GM12878 (cell line): Measurements from ENCODE around the gene DYSF. TPM values are rescaled to one million over a fixed set of nuclear protein-coding genes. Genes with fewer than 3 reads are reported as not detected.

Experiments used
- ATAC-seq: fragments of 200-7000 bp; cut with Tn5 transposase; 3 replicates; pipeline ENCODE4 v1.9.1; 2020; ENCODE audit warnings: mild to moderate bottlenecking, moderate library complexity
- BruUV-seq: library from RNA; stranded (reverse); fragments of 400-500 nt; replicated peaks from 2 replicates; lab custom pipeline; 2021; lab: Mats Ljungman, UMichigan
- CTCF ChIA-PET: fragments of 300-600 bp; sonication (Branson Sonifier 250); formaldehyde crosslinking; extraction: SDS; loops from one replicate; lab custom pipeline; 2021; ENCODE audit warnings: inconsistent platforms; lab: Yijun Ruan, JAX
- POLR2A ChIA-PET: fragments of 350-600 bp; formaldehyde crosslinking; extraction: SDS; loops from one replicate; lab custom pipeline; 2021; ENCODE audit warnings: inconsistent platforms; lab: Charles Lee
- RAD21 ChIA-PET: fragments of 300-600 bp; sonication (Branson Sonifier 250); formaldehyde crosslinking; loops from one replicate; lab custom pipeline; 2023; ENCODE audit warnings: antibody characterized with exemption; ENCODE audit not compliant: unreplicated experiment; lab: Charles Lee
- SMC1A ChIA-PET: fragments of 300-600 bp; sonication (Branson Sonifier 250); formaldehyde crosslinking; loops from one replicate; lab custom pipeline; 2023; ENCODE audit not compliant: unreplicated experiment, uncharacterized antibody; lab: Charles Lee
- DNase-seq: peaks from one replicate; pipeline ENCODE4 v3.0.0-alpha.2; 2011; ENCODE audit warnings: low read depth, low spot score
- FAIRE-seq: peaks from 3 replicates; lab custom pipeline; 2011; peaks lifted over from hg19 to GRCh38; lab: Jason Lieb, UNC
- H2AFZ ChIP-seq: 2 replicates; pipeline ENCODE4 v1.6.0; 2011; ENCODE audit warnings: low read depth, low read length, control low read depth; ENCODE audit not compliant: control insufficient read depth
- H3K27ac ChIP-seq: 2 replicates; pipeline ENCODE4 v1.5.1; 2011; ENCODE audit warnings: control low read depth; ENCODE audit not compliant: control insufficient read depth, insufficient read depth
- H3K27me3 ChIP-seq, 2 experiments: replicated peaks in 1 of 2; 2 replicates each; pipeline versions ENCODE4 v1.6.0 to v1.6.1; 2011; ENCODE audit warnings: low read length in 1 of 2; ENCODE audit not compliant: control insufficient read depth in 2 of 2, insufficient read depth in 2 of 2
- H3K36me3 ChIP-seq, 2 experiments: 2 replicates each; pipeline ENCODE4 v1.5.1; 2011; ENCODE audit warnings: low read length in 1 of 2; ENCODE audit not compliant: control insufficient read depth in 2 of 2, insufficient read depth in 2 of 2
- H3K4me1 ChIP-seq: 2 replicates; pipeline ENCODE4 v1.6.1; 2011; ENCODE audit warnings: mild to moderate bottlenecking, low read length, moderate library complexity, mixed read lengths; ENCODE audit not compliant: control insufficient read depth, insufficient read depth
- H3K4me2 ChIP-seq: 2 replicates; pipeline ENCODE4 v1.6.0; 2011; ENCODE audit warnings: control low read depth; ENCODE audit not compliant: control insufficient read depth, insufficient read depth
- H3K4me3 ChIP-seq: fragments of 200-600 bp; sonication (generic); 2 replicates; pipeline ENCODE4 v1.5.1; 2016
- H3K79me2 ChIP-seq: 2 replicates; pipeline ENCODE4 v1.6.0; 2011; ENCODE audit warnings: low read length; ENCODE audit not compliant: control insufficient read depth, insufficient read depth
- H3K9ac ChIP-seq: 2 replicates; pipeline ENCODE4 v1.8.0; 2011; ENCODE audit warnings: low read length, control low read depth, mixed read lengths; ENCODE audit not compliant: control insufficient read depth, insufficient read depth
- H3K9me3 ChIP-seq: replicated peaks from 3 replicates; pipeline ENCODE4 v1.5.1; 2011; ENCODE audit warnings: mild to moderate bottlenecking, low read length; ENCODE audit not compliant: control insufficient read depth, insufficient read depth
- H4K20me1 ChIP-seq: 2 replicates; pipeline ENCODE4 v1.6.0; 2011; ENCODE audit not compliant: control insufficient read depth, insufficient read depth
- BCL11A ChIP-seq: IDR thresholded peaks from 2 replicates; pipeline ENCODE4 v1.6.1; 2011; ENCODE audit warnings: low read depth, low read length
- CHD2 ChIP-seq: IDR thresholded peaks from 2 replicates; pipeline ENCODE4 v1.6.1; 2011; ENCODE audit warnings: low read depth, low read length, improper control_type of control experiment, borderline replicate concordance
- EZH2 ChIP-seq: IDR thresholded peaks from 2 replicates; pipeline ENCODE4 v1.6.1; 2012; ENCODE audit warnings: low read depth, mild to moderate bottlenecking, control low read depth, inconsistent platforms, low read length, borderline replicate concordance; ENCODE audit not compliant: control insufficient read depth
- FOXK2 ChIP-seq: fragments of 450-650 bp; IDR thresholded peaks from 2 replicates; pipeline ENCODE4 v1.6.1; 2017; ENCODE audit warnings: mild to moderate bottlenecking, moderate library complexity
- HDAC2 ChIP-seq: fragments of 200-600 bp; sonication (generic); IDR thresholded peaks from 2 replicates; pipeline ENCODE4 v1.6.1; 2017
- HDAC6 ChIP-seq: fragments of 200-600 bp; sonication (generic); IDR thresholded peaks from one replicate; pipeline ENCODE4 v1.8.0; 2017; ENCODE audit warnings: antibody characterized with exemption; ENCODE audit not compliant: unreplicated experiment
- JUND ChIP-seq: IDR thresholded peaks from 2 replicates; pipeline ENCODE4 v1.6.1; 2012; ENCODE audit warnings: low read depth, mild to moderate bottlenecking, low read length, improper control_type of control experiment, moderate library complexity
- NR2F1 ChIP-seq: fragments of 450-650 bp; conservative IDR thresholded peaks from 2 replicates; pipeline ENCODE4 v1.6.1; 2017; ENCODE audit warnings: mild to moderate bottlenecking
- POLR2AphosphoS2 ChIP-seq: IDR thresholded peaks from 2 replicates; pipeline ENCODE4 v1.6.1; 2011; ENCODE audit warnings: low read depth, mild to moderate bottlenecking, low read length, improper control_type of control experiment, moderate library complexity
- PRDM15 ChIP-seq: fragments of 450-650 bp; formaldehyde crosslinking; IDR thresholded peaks from 2 replicates; pipeline ENCODE4 v1.4.0; 2020; ENCODE audit warnings: mild to moderate bottlenecking, moderate library complexity
- SMARCA5 ChIP-seq: fragments of 450-650 bp; IDR thresholded peaks from 2 replicates; pipeline ENCODE4 v1.6.1; 2017; ENCODE audit warnings: mild to moderate bottlenecking
- SREBF2 ChIP-seq: IDR thresholded peaks from 2 replicates; pipeline ENCODE4 v1.6.1; 2012; ENCODE audit warnings: mild to moderate bottlenecking, low read length
- STAT3 ChIP-seq: IDR thresholded peaks from 2 replicates; pipeline ENCODE4 v1.6.1; 2011; ENCODE audit warnings: low read depth, low read length, improper control_type of control experiment
- TBL1XR1 ChIP-seq: IDR thresholded peaks from 2 replicates; pipeline ENCODE4 v1.6.1; 2012; ENCODE audit warnings: low read depth, low read length, improper control_type of control experiment
- TCF7 ChIP-seq: IDR thresholded peaks from 2 replicates; pipeline ENCODE4 v1.6.1; 2014; ENCODE audit warnings: antibody characterized with exemption, borderline replicate concordance
- YBX1 ChIP-seq: fragments of 450-650 bp; IDR thresholded peaks from 2 replicates; pipeline ENCODE4 v1.6.1; 2016; ENCODE audit warnings: antibody characterized with exemption
- ZNF384 ChIP-seq: IDR thresholded peaks from 2 replicates; pipeline ENCODE4 v1.6.1; 2012; ENCODE audit warnings: low read depth, mild to moderate bottlenecking, low read length, improper control_type of control experiment, borderline replicate concordance
- WGBS: methylation state at CpG from one replicate; pipeline ENCODE4 v1.1.6; 2016; ENCODE audit warnings: low lambda C conversion rate; ENCODE audit not compliant: insufficient replicate concordance, insufficient coverage; ENCODE audit errors: missing lambda C conversion rate; 5-methylcytosine and 5-hydroxymethylcytosine counted together
- in situ Hi-C: fragments of 300-500 bp; cut with MboI; formaldehyde crosslinking; loops from 9 replicates; pipeline ENCODE4 v1.14.3; 2018; ENCODE audit warnings: mixed read lengths
- intact Hi-C: fragments of 100-400 bp; cut with micrococcal nuclease; formaldehyde crosslinking; loops from one replicate; pipeline ENCODE4 v1.14.2; 2022; ENCODE audit not compliant: unreplicated experiment
- polyA plus RNA-seq, 11 experiments: library from polyadenylated mRNA; depleted of rRNA in 4 of 11; unstranded in 6 of 11; stranded (reverse) in 5 of 11; fragments of >200 nt; fragmentation: Nextera tagmentation in 4 of 11; fragmentation: Illumina TruSeq in 1 of 11; extraction: Ambion mirVana in 4 of 11; extraction: Trizol in 1 of 11; gene quantifications; 1 replicate in 1 of 11; 2 replicates in 10 of 11; pipeline versions ENCODE4 v1.2.1 to v1.2.3, GENCODE V29; 2011 to 2016; ENCODE audit warnings: inconsistent platforms in 2 of 11, missing spikeins in 2 of 11, low read depth in 1 of 11
- total RNA-seq, 4 experiments: library from RNA; depleted of rRNA in 3 of 4; stranded (reverse); fragments of >200 nt in 3 of 4; fragmentation: Illumina TruSeq in 1 of 4; extraction: Trizol in 1 of 4; gene quantifications; 2 replicates each; pipeline versions ENCODE4 v1.2.1 to v1.2.3, GENCODE V29; 2013 to 2021

Gene DYSF
- total and polyA plus RNA-seq, 10 of the 15 experiments (the other 5 are each of a cell fraction or from before 2014, with no cell fraction given) = under 0.01 to 0.15 (median 0.03) TPM; not detected in 7

DNA sequence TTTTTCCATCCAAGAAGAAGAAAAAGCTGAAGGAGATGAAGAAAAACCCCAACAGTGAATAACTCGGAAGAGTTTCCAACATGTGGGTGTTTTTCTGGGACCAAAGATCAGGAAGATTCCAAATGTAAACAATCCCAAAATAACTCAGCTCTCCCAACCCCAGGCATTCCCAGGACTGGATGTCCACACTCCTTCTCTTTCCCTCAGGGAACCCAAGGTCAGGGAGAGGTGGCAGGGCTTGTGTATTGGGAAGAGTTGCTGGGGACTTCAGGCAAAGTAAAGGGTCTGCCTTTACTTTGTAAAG is 268.0 kb downstream of the DYSF start:
- DNase-seq (no peak), ATAC-seq (no peak), FAIRE-seq (no peak)
- Histone ChIP-seq H3K9me3 (no peaks in the 10 kb centered on the region), H3K27me3 (no peaks in the 10 kb centered on the region), H3K79me2 (no peaks in the 10 kb centered on the region), H3K4me2 (no peak overlapping the region), H3K4me1 (no peaks in the 10 kb centered on the region), H3K36me3 (no peaks in the 10 kb centered on the region), H3K27ac (no peak overlapping the region), H3K9ac (no peak overlapping the region), H4K20me1 (no peaks in the 10 kb centered on the region), H3K4me3 (no peak overlapping the region)
- ChIA-PET CTCF (no interaction called here), RAD21 (no interaction called here), SMC1A (no interaction called here), POLR2A (no interaction called here)
- intact Hi-C loops (no loop called here), in situ Hi-C loops (no loop called here)
- BruUV-seq = no TSS peak
- 0% methylated on average over 1 of the region's 1 CpG for WGBS
- TF ChIP-seq HDAC6 (no peak), ZNF384 (no peak), YBX1 (no peak), STAT3 (no peak), FOXK2 (no peak), NR2F1 (no peak), POLR2AphosphoS2 (no peak), TCF7 (no peak), EZH2 (no peak), TBL1XR1 (no peak), CHD2 (no peak), SREBF2 (no peak), HDAC2 (no peak), SMARCA5 (no peak), JUND (no peak), BCL11A (no peak), PRDM15 (CRISPR knock-in tag) (no peak)
- TF ChIP-seq, all 136 proteins: peak for 0
- H2AFZ ChIP-seq = no peak overlapping the region
